GM18873 (cell line): ENCODE results near the gene C9orf50.
"Not testable (repeated sequence)": the region's sequence is repeated elsewhere in the genome, so short reads cannot be mapped to it uniquely, and the experiment has no call there.

ENCODE experiments used
- ATAC-seq: cut with Tn5 transposase; IDR thresholded peaks from one replicate; pipeline ENCODE4 v1.9.1; 2021; ENCODE audit warnings: mild to moderate bottlenecking, moderate library complexity, moderate number of reproducible peaks; ENCODE audit not compliant: unreplicated experiment, low FRiP score

The C9orf50 gene

GRCh38 chr9:129620669-129621295 is at the start of gene C9orf50:
Gene C9orf50, minus strand, starts transcription at chr9:129621101. Its CDS starts 527 bp downstream, at chr9:129620574.
- no peak for ATAC-seq

GRCh38 chr9:129669946-129670345 is 49.0 kb upstream of the C9orf50 start:
- no peak for ATAC-seq

GRCh38 chr9:129669141-129669718 is 48.3 kb upstream of the C9orf50 start:
- no peak for ATAC-seq

- ATAC-seq, result no peak
These were observed 46.9 kb upstream of the C9orf50 start for GRCh38 chr9:129667850-129668249.

- ATAC-seq, result no peak
These were observed 46.5 kb upstream of the C9orf50 start for GRCh38 chr9:129667378-129667777.

GRCh38 chr9:129666575-129666974 is 45.7 kb upstream of the C9orf50 start:
- no peak for ATAC-seq

- no peak for ATAC-seq
These were observed 45.1 kb upstream of the C9orf50 start for GRCh38 chr9:129665814-129666520.

GRCh38 chr9:129665389-129665775 is 44.5 kb upstream of the C9orf50 start, which contains the start of gene PRRX2:
Gene PRRX2, plus strand, starts transcription at chr9:129665647. Its CDS starts 221 bp downstream, at chr9:129665868.
- ATAC-seq, result no peak

- ATAC-seq, result no peak
These were observed 44.0 kb upstream of the C9orf50 start for GRCh38 chr9:129664746-129665388.

GRCh38 chr9:129662239-129662638 is 41.3 kb upstream of the C9orf50 start:
- ATAC-seq, result not testable (repeated sequence)

GRCh38 chr9:129661029-129661428 is 40.1 kb upstream of the C9orf50 start:
- no peak for ATAC-seq

GRCh38 chr9:129656795-129657390 is 36.0 kb upstream of the C9orf50 start:
- ATAC-seq, result no peak

GRCh38 chr9:129655696-129656095 is 34.8 kb upstream of the C9orf50 start:
- no peak for ATAC-seq

- no peak for ATAC-seq
These were observed 34.3 kb upstream of the C9orf50 start for GRCh38 chr9:129655154-129655553.

GRCh38 chr9:129654554-129655040 is 33.7 kb upstream of the C9orf50 start:
- ATAC-seq, result no peak

- no peak for ATAC-seq
These were observed 33.1 kb upstream of the C9orf50 start for GRCh38 chr9:129653823-129654553.

GRCh38 chr9:129650680-129651235 is 29.9 kb upstream of the C9orf50 start:
- no peak for ATAC-seq

- ATAC-seq, result no peak
These were observed 29.1 kb upstream of the C9orf50 start for GRCh38 chr9:129649726-129650679.

GRCh38 chr9:129648764-129649115 is 27.8 kb upstream of the C9orf50 start:
- no peak for ATAC-seq
